A549 (cell line): ENCODE results near the gene MED27.

Experiments
- CEBPB ChIP-seq, 2 experiments: fragments of >200 bp in 1 of 2; sonication (Bioruptor Twin) in 1 of 2; formaldehyde crosslinking in 1 of 2; IDR thresholded peaks; 2 replicates each; pipeline ENCODE4 v1.6.1; 2012 to 2016
- HDAC2 ChIP-seq: fragments of 200-600 bp; sonication (generic); IDR thresholded peaks from 2 replicates; pipeline ENCODE4 v1.6.1; 2016
- MYC ChIP-seq: IDR thresholded peaks from 2 replicates; pipeline ENCODE4 v1.6.1; 2012; ENCODE audit warnings: mild to moderate bottlenecking, inconsistent platforms, low read length, improper control_type of control experiment, borderline replicate concordance
- POLR2A ChIP-seq: IDR thresholded peaks from 2 replicates; pipeline ENCODE4 v1.6.1; 2012; ENCODE audit warnings: mild to moderate bottlenecking, low read length
- RAD21 ChIP-seq, 2 experiments: fragments of >200 bp in 1 of 2; sonication (Bioruptor Twin) in 1 of 2; formaldehyde crosslinking in 1 of 2; IDR thresholded peaks in 1 of 2; conservative IDR thresholded peaks in 1 of 2; 2 replicates in 1 of 2; 3 replicates in 1 of 2; pipeline ENCODE4 v1.6.1; 2012 to 2018; ENCODE audit warnings: inconsistent platforms in 1 of 2
- RFX5 ChIP-seq: fragments of 450-650 bp; IDR thresholded peaks from 2 replicates; pipeline ENCODE4 v1.7.1; 2014; ENCODE audit warnings: antibody characterized with exemption, mild to moderate bottlenecking, moderate library complexity
- SREBF2 ChIP-seq: fragments of 450-650 bp; IDR thresholded peaks from 2 replicates; pipeline ENCODE4 v1.6.1; 2014; ENCODE audit warnings: mild to moderate bottlenecking, moderate library complexity
- TFCP2L1 ChIP-seq: fragments of 250-450 bp; sonication (Bioruptor Pico); IDR thresholded peaks from 2 replicates; pipeline ENCODE4 v1.5.0; 2021; ENCODE audit warnings: mild to moderate bottlenecking
- TP53 ChIP-seq: fragments of 250-450 bp; sonication (Bioruptor Pico); IDR thresholded peaks from 2 replicates; pipeline ENCODE4 v1.5.0; 2021; ENCODE audit warnings: mild to moderate bottlenecking, moderate library complexity
- TF ChIP-seq, protein P1 (sequence below): fragments of >200 bp; sonication (Bioruptor Twin); formaldehyde crosslinking; IDR thresholded peaks from 3 replicates; pipeline ENCODE4 v1.5.1; 2016
- TF ChIP-seq, protein P2 (sequence below): fragments of 150-350 bp; IDR thresholded peaks from 2 replicates; pipeline ENCODE4 v1.6.1; 2014; ENCODE audit warnings: low read depth, mild to moderate bottlenecking, low read length

DNA sequence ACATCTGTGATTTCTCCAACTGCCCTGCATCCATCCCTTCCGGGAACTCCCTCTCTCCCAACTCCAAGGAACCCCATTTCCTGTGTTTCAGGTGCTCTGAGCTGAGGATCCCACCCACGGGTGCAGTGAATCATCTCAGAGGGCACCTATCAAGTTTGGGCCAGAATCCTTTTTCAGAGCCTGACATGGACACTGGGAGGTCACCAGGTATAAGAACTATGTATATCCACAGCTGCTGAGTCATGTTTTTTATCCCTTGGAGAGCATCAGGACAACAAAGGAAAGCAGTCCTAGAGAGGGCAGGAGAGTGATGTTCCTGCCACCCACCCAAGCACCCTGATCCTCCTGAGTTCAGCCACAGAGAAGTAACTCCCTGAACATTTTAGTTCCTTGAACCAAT is 3.8 kb downstream of the MED27 start:
- TF ChIP-seq CEBPB (IDR thresholded peaks at IDR 0.05) (no peak), POLR2A (no peak), TFCP2L1 (CRISPR knock-in tag) (no peak), RAD21 (conservative IDR thresholded peaks at IDR 0.05 in 1 of 2, IDR thresholded peaks at IDR 0.05 in 1 of 2) (no peak), TP53 (CRISPR knock-in tag) (no peak), HDAC2 (no peak), SREBF2 (no peak), MYC (no peak), RFX5 (no peak)
- TF ChIP-seq, protein P1, sequence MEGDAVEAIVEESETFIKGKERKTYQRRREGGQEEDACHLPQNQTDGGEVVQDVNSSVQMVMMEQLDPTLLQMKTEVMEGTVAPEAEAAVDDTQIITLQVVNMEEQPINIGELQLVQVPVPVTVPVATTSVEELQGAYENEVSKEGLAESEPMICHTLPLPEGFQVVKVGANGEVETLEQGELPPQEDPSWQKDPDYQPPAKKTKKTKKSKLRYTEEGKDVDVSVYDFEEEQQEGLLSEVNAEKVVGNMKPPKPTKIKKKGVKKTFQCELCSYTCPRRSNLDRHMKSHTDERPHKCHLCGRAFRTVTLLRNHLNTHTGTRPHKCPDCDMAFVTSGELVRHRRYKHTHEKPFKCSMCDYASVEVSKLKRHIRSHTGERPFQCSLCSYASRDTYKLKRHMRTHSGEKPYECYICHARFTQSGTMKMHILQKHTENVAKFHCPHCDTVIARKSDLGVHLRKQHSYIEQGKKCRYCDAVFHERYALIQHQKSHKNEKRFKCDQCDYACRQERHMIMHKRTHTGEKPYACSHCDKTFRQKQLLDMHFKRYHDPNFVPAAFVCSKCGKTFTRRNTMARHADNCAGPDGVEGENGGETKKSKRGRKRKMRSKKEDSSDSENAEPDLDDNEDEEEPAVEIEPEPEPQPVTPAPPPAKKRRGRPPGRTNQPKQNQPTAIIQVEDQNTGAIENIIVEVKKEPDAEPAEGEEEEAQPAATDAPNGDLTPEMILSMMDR = no peak
- TF ChIP-seq, protein P2, sequence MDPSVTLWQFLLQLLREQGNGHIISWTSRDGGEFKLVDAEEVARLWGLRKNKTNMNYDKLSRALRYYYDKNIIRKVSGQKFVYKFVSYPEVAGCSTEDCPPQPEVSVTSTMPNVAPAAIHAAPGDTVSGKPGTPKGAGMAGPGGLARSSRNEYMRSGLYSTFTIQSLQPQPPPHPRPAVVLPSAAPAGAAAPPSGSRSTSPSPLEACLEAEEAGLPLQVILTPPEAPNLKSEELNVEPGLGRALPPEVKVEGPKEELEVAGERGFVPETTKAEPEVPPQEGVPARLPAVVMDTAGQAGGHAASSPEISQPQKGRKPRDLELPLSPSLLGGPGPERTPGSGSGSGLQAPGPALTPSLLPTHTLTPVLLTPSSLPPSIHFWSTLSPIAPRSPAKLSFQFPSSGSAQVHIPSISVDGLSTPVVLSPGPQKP = no peak
